SHP77 (cell line): ENCODE results near the gene TMEM170A.
A peak's percentile ranks its signal among the peaks of the same experiment; 100 is the strongest.
"Not testable (repeated sequence)": the region's sequence is repeated elsewhere in the genome, so short reads cannot be mapped to it uniquely, and the experiment has no call there.

ENCODE experiments used
- DNase-seq, 2 experiments: peaks; one replicate each; lab custom pipeline; 2025; lab: John Stamatoyannopoulos, UW

The TMEM170A gene

DNA sequence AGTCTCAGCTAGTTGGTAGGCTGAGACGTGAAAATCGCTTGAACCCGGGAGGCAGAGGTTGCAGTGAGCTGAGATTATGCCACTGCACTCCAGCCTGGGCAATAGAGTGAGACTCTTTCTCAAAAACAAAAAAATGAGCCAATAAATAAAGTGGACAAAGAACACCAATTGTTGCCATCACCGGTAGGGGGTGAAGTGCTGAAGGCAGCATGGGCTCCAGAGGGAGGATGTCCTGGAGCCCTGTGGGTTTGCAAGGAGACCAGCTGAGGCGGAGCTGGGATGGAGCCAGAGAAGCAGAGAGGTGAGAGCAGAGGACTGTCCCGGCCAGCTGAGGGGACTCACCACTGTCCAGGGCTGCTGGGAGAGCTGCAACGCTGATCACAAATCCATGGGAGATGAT, 17.0 kb upstream of the TMEM170A start:
- no peak for DNase-seq

DNA sequence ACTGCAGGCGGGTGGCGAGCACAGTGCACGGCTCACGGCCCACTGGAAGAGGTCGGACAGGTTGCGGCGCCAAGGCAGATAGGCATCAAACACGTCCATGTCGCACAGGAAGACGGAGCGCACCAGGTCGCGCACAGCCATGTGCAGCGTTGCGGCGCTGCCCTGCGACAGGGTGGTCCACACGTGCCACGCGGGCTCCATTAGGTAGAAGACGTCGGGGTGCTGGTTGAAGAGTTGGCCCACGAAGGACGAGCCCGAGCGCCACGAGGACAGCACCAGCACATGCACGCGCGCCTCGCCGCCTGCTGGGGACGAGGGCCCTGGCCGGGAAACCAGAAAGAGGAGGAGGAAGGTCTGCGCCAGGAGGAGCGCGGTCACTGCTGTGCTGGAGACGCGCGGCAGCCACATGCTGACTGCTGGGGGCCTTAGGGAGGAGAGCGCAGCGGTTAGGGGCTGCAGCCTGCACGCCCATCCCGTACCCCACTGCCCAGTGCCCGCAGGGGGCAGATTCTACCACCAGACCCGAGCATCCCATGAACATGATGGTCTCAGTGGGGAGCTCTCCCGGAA, 15.0 kb upstream of the TMEM170A start:
- no peak for DNase-seq

DNA sequence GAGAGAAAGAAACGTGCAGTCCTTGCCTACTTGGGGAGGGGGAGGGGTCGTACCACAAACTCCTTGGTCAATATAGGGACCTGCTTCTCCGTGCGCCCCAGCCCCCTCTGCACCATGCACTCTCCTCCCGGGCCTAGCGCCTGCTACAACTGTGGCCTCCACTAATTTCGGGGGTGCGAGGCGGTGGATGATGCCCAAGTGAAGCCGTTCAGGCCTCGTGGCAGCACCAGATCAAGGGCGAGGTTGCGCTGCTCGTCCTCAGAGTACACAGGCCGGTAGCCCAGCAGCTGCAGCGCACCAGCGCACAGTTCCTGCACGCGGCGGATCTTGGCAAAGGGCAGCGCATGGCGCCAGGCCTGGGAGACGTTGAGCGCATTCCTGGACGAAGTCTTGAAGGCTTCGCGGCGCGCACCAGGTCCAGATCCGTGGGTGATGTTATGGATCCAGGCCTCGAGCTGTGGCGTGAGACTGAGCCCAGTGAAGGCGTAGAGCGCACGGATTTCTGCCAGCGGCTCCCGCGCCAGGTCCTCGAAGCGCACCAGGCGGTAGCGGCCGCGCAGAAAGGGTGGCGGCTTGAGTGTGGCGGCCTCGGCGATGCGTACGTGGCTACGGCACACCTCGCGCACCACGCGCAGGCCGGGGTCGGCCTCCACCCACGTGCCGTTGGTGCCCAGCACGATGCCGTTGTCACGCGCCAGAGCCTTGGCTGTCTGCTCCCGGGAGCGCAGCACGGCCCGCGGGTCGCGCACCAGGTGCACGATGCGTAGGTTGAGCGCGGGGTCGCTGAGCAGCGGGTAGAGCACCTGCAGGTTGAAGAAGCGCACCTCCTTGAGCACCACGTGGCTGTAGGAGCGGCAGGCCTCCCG, 14.2 kb upstream of the TMEM170A start:
- DNase-seq, result no peak

DNA sequence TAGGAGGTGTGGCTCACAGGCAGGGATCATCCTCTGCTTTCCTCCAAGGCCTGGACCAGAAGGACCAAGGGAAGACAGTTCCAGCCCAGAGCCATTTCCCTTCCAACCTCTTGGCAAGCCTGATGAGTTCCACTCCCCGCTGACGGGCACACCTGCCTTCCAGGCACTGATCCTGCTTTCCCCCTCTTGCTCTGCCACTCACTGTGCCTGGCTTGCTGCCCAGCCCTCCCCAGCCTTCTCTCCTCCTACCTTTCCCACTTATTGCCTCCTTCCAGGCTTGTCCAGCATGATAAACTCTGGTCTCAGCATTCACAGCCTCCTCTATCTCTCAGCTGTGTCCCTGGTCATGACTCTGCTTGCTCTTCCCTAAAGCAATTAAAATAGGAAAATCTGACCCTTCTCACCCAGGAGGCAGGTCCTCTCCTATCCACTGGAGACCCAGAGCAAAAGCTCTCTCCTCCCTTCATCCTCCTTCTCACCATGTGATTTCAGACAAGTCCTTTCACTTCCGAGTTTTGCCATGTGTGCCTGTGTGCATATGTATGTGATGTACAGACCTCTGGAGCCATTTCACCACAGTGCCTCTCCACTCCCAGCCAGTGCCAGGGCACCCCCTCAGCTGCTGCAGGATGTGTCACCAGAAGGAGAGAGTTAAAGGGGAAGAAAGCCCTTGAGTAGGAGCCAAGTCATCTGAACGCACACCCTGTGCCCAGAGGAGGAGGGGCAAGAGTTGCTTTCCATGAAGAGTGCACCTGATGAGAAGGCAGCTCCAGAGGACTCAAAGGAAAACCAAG, 13.4 kb upstream of the TMEM170A start:
- peak in 1 of 2 experiments; percentile 21 for DNase-seq

DNA sequence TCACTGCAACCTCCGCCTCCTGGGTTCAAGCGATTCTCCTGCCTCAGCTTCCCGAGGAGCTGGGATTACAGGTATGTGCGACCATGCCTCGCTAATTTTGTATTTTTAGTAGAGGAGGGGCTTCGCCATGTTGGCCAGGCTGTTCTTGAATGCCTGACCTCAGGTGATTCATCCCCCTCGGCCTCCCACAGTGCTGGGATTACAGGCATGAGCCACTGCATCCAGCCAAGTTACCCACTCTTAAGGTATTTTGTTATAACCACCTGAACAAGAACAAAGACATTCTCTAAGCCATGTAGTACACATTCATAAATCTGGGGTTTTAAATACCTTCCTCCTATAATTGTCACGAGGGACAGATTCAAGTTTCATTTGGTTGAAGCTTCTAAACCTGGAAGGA, 12.3 kb upstream of the TMEM170A start:
- no peak for DNase-seq

DNA sequence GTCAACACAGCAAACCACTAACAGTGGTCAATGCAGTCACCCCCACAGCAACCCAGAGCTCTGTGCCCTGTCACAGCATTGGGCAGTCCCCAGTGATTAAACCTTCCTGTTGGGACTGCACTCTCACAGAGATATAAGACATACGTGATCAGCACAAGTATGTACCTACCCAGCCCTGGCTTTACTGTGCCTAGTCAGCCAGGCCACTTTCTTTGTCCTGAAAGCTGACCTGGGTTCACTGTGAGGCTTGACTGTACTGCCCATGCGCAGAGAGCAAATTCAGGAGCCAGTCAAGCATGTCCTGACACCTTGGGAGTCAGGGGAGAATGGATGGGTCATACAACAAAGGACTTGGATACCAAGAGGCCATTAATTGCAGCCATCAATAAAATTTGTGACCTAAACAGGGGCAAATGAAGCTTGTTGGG, 10.9 kb upstream of the TMEM170A start:
- no peak for DNase-seq

DNA sequence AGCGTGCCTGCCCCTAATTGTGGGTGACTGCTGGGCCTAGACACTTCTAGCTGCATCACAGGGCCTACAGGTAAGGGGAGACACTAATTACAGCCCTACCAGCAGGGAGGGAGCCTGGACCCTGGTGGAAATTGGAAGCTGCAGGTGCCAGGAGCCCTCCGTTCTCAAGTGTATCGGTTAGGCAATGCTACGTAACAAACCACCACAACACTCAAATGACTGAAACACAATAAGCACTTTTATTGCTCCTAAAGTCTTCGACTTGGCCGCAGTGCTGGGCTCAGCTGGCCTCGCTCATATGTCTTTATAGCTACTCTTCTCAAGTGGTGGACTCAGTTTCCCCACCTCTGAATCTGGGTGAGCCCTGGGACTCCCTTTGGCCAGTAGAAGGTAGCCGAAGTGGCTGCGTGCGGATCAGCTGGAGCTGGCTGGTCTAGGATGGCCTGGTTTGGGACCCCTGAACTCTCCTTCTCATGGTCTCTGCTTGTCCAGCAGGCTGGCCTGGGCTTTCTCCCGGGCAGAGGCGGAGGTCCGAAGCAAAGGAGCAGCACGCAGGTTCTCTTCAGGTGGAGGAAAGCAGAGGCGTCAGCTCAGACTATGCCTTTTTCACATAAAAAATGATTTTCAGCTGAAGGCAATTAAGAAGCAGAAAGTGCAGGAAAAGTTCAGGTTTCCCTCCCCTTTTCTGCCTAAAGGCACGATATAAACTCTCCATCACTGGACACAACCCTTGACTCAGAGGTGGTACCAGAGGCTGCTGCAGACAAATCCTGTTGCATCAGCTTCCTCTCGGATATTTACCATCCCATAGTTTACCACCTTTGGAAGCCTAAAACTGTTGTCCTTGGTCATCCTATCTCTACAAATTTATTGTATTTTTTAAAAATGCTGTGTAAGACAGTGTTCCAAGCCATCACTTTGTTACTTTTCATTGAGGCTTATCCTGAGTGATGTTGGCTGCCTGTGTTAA, 8.7 kb upstream of the TMEM170A start:
- DNase-seq, result no peak

DNA sequence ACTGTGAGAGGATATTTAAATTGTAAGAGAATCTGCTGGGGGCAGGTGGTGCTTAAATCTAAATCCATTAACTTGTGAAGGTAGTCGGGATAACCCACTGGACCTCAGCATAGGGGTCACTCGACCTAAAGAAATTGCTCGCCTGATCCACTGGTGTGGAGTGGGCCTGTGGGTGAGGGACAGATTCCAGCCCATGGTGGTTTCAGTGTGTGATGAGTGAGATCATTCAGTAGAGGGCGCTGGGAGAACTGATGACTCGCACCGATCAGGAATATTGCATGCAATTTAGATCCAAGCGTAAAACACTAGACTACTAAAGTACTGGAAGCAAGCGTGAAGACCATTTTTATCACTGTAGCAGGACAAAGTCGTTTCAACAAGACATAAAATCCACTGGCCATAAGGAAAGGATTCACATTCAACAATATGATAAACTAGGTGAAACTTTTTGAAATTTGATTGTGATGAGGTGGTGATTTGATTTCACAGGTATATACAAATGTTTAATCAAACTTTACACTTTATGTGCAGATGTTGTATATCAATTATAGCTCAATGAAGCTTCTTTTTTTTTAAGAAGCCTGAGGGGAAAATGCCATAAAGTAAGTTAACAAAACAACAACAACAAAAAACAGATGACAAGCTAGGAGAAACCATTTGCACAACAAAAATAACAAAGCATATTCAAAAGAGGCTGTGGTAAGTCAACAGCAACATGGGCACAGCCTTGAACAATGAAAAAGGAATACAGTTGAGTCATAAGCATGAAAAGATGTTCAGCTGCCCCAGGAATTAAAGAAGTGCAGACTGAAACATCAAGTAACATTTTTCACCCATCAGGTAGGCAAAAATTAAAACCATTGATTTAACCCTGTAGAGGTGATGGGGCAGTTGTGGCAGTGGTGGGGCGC, 7.5 kb upstream of the TMEM170A start:
- DNase-seq, result peak; percentile 59 to 70

DNA sequence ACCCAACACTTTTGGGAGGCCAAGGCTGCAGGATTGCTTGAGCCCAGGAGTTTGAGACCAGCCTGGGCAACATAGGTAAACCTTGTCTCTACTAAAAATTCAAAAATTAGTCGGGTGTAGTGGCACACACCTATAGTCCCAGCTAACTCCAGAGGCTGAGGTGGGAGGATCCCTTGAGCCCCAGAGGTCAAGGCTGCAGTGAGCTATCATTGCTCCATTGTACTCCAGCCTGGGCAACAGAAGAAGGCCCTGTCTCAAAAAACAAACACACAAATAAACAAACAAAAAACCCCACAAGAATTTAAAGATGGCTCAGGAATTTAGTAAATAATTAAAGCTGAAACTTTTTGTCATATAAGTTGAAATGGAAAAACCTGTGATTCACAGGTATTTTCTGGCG, 2.3 kb upstream of the TMEM170A start:
- DNase-seq, result no peak

DNA sequence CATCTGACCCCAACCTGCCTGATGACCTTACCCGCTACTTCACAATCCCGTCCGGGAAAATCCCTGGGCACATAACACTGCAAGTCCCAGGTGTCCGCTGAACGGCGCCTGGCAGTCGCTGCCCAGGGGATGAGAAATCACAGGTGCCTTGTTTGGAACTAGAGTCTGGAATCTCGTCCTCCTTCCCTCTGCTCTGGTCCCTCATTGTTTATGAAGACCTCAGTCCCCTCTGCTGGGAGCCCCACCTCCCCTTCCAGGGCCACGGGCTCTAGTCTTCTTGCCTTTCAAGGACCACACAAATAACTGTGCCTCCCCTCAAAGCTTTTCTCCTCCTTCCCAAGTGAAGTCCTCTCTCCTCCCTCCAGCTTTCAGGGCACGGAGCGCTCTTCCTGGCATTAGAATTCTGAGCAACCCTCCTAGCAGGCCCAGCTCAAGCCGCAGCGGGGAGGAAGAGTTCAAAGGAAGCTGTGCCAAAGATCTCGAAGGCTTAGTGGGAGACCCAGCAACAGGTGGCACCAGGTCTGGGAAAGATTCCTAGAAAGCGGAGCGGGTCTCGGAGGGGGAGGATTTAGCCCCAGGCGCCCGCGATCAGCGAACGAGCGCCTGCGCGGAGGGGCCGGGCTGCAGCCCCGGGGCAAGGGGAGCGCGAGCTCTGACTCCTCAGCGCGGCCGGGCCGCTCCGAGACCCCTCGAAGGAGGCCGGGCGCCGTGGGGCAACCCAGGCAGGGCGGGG, 934 bp downstream of the TMEM170A start:
- DNase-seq, result peak in 1 of 2 experiments; percentile 27

DNA sequence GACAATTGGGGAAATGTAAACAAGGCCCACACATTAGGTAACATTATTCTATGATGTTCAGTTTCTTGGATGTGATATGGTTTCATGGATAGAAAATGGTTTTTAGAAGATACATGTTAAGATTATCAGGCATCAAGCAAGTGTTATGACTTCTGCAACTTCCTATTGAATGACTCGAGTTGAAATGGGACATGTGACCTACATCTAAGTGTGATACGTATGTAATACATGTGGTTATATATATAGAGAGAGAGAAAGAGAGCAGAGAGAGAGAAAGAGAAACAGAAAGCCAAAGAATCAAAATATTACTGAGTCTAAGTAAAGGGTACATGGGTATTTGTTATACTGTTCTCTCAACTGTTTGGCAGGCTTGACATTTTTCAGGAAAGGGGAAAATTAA, 1.7 kb downstream of the TMEM170A start:
- DNase-seq, result no peak

DNA sequence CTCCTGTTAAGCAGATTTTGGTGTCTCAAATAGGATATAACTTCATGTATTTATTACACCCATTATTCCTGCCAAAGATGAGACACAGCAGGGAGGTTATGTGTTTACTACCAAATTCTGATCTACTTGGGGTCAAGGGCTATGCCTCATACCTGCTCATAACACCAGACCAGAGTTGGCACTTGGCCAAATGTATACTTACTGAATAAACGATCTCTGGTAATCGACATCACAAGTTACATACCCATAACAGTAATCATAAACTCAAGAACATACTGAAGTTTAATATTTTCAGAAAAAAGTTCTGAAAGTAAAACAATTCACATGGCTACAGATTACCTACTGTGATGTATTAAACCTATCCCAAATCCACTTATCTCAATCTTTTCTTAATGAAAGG, 2.9 kb downstream of the TMEM170A start:
- no peak for DNase-seq

DNA sequence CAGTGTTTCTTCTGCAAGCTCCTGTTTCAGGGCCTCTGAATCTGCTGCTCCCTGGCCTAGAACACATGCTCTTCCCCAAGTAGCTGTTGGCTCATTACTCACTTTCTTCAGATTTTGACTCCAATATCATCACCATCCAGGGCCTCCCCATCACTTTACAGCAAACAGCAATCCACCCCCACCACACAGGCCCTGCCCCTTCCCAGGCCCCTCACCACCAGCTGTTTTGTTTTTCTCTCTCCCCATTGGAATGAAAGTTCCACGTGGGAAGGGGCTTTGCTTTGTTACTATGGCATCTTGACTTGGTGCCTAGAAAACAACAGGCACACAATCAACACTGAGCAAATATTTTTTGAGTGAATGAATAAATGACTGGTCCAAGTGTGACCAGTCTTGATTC, 4.0 kb downstream of the TMEM170A start:
- DNase-seq, result no peak

DNA sequence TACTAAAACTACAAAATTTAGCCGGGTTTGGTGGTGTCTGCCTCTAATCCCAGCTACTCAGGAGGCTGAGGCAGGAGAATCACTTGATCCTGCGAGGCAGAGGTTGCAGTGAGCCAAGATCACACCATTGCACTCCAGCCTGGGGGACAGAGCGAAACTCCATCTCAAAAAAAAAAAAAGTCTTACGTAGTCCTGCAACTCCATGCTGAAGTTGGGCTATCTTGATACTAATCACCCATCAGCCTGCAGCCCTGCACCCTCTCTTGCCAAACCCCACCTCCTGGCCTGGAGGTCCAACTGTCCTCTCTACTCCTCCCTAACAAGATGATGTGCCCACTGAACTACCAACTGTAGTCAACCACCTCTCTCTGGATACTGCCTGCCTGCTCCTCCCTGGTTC, 4.8 kb downstream of the TMEM170A start:
- DNase-seq, result no peak

DNA sequence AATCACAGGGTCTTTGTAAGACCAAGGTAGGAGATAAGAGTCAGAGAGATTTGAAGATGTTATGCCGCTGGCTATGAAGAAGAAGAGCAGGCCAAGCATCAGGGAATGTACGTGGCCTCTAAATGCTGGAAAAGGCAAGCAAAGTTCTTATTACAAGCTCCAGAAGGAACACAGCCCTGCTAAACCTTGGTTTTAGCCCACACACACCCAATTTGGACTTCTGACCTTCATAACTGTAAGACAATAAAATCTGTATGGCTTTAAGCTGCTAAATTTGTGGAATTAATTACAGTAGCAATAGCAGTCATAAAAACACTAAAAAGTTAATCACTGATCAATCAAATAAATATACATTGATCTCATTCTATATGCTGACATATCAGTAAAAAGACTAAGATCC, 6.0 kb downstream of the TMEM170A start:
- no peak for DNase-seq

DNA sequence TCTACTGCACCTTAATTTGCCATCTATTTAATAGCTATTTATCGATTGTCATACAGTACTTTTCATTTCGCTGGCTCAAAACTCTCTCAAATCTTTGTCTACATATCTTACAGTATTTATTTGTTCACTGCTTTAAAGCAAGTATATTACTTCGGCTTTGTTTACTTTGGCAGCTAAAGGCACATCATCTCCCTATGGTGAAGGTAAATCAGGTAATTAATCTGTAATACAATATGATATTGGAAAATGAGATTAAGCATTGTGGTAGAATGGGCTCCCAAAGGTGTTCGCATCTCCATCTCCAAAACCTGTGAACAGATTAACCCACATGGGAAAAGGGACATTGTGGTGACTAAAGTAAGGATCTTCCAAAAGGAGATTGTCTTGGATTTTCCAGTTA, 6.5 kb downstream of the TMEM170A start:
- no peak for DNase-seq

DNA sequence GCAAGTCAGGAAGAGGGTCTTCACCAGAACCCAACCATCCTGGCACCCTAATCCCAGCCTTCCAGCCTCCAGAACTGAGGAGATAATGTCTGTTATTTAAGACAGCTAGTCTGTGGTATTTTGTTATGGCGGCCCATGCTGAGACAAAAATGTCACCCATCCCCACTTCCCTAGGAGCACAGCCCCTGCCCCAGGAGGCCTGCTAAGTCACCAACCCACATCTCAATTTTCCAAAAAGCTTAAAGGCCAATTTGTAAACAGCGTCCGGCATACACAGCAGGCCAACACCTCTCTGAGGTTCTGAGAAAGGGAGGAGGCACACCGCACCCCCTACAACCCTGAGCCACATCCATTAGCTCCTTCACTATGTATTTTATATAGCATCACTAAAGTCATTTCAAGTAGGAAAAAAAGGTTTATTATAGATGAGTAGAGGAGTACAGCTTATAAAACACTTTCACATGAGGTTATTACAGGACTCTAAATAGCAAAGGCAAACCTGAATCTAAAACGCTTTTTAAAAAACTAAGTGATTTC, 6.9 kb downstream of the TMEM170A start:
- DNase-seq, result no peak

DNA sequence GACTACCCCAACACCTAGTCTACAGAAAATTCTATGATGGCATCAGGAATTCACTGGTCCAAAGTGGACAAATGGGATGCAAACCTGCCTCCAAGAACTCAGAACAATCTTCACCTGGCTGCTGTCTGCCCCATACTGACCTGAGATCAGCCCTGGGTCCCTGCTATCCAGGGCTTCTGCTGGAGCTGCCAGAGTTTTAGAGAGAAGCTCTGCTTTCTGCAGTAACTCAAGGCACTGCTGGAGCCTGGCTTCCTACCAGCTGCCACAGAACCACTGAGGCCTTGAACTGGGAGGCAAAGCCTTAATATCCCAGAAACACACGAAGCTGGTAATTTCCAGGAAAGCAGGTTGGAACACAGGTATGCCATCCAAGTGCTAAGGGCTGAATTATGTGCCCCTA, 7.5 kb downstream of the TMEM170A start:
- DNase-seq, result no peak

DNA sequence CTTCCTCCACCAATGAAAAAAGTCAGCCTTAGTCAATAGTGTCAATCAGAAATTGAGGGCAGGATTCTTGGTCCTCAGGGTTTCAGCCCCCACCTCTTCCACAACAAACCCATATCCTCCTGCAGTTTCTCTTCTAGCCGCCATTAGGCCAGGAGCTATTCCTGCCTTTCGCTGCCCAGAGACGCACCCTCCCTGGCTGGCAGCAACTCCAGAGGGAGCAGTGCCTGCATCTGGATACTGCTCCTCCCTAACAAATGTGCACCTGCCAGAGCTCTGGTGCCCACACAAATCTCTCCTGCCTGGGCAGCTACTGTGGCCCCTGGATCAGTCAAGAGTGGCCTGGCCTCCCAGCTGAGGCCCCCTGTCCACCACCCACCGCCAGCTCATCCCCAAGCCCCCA, 8.0 kb downstream of the TMEM170A start:
- not testable (repeated sequence) for DNase-seq

DNA sequence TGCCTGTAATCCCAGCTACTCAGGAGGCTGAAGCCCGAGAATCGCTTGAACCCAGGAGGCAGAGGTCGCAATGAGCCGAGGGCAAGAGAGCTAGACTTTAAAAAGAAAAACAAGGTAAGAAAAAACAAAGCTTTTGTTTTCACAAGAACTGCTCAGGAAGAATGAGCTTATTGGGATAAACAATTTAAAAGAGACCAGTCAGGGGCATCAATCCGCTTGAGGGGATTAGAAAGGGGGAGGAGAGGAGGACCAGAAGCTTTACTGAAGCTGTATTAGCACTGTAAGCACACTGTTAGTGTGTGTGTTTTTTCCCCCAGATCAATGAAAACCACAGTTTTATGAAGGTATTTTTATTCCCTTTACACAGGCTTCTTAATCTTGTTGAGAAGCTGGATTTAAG, 8.8 kb downstream of the TMEM170A start:
- no peak for DNase-seq
